Transverse colon (tissue), 4 donors: Measurements from ENCODE around the gene DNAJA3. TPM values are rescaled to one million over a fixed set of nuclear protein-coding genes. Genes with fewer than 3 reads are reported as not detected.

Experiments used
- DNase-seq: peaks from one replicate; pipeline ENCODE4 v3.0.0-alpha.2; 2019
- H3K27ac ChIP-seq, 4 donors: fragments of 200-600 bp; sonication (generic); 2 replicates each; pipeline ENCODE4 v1.5.1; 2016 to 2018; ENCODE audit warnings: inconsistent platforms in 4 of 4
- H3K27me3 ChIP-seq: fragments of 200-600 bp; sonication (generic); 2 replicates; pipeline ENCODE4 v1.5.1; 2017; ENCODE audit warnings: inconsistent platforms
- H3K36me3 ChIP-seq, 4 donors: fragments of 200-600 bp; sonication (generic); 2 replicates each; pipeline ENCODE4 v1.5.1; 2017 to 2019; ENCODE audit warnings: inconsistent platforms in 4 of 4
- H3K4me1 ChIP-seq, 4 donors: fragments of 200-600 bp; sonication (generic); 2 replicates each; pipeline ENCODE4 v1.5.1; 2017 to 2020; ENCODE audit warnings: inconsistent platforms in 4 of 4
- H3K4me3 ChIP-seq, 4 donors: fragments of 200-600 bp; sonication (generic); 1 replicate in 1 of 4; 2 replicates in 3 of 4; pipeline versions ENCODE4 v1.5.1 to v1.6.1; 2017 to 2019; ENCODE audit warnings: inconsistent platforms in 4 of 4
- H3K9me3 ChIP-seq, 2 donors: fragments of 200-600 bp; sonication (generic); 2 replicates each; pipeline ENCODE4 v1.5.1; 2017 to 2019; ENCODE audit warnings: inconsistent platforms in 2 of 2
- CTCF ChIP-seq, 5 experiments: fragments of 200-600 bp in 3 of 5; fragments of 450-650 bp in 2 of 5; sonication (generic) in 3 of 5; IDR thresholded peaks; 1 replicate in 2 of 5; 2 replicates in 3 of 5; pipeline ENCODE4 v1.5.1; 2016 to 2017; ENCODE audit warnings: antibody characterized with exemption in 5 of 5, inconsistent platforms in 3 of 5, mild to moderate bottlenecking in 2 of 5, moderate library complexity in 1 of 5
- EP300 ChIP-seq: sonication (generic); formaldehyde crosslinking; IDR thresholded peaks from one replicate; pipeline ENCODE4 v1.6.1; 2017; ENCODE audit warnings: antibody characterized with exemption, low read depth
- POLR2A ChIP-seq: fragments of 450-650 bp; IDR thresholded peaks from one replicate; pipeline ENCODE4 v1.6.1; 2016; ENCODE audit warnings: antibody characterized with exemption, mild to moderate bottlenecking, moderate library complexity
- POLR2AphosphoS5 ChIP-seq, 3 donors: sonication (generic); formaldehyde crosslinking; IDR thresholded peaks; one replicate each; pipeline ENCODE4 v1.6.1; 2016; ENCODE audit warnings: antibody characterized with exemption in 3 of 3
- WGBS, 2 donors: methylation state at CpG; one replicate each; pipeline ENCODE4 v1.1.5; 2018; ENCODE audit warnings: low coverage in 1 of 2; 5-methylcytosine and 5-hydroxymethylcytosine counted together
- in situ Hi-C, 4 donors: fragments of 200-750 bp; cut with MboI; loops; one replicate each; pipeline versions ENCODE4 v1.15.0 to v1.15.1; 2017; ENCODE audit warnings: low sequenced_read_pairs in 3 of 4, low pct_ligation_motif_present in 1 of 4, low pct_unique_long_range_greater_than_20kb in 1 of 4
- intact Hi-C: fragments of 100-400 bp; cut with DNase I; formaldehyde crosslinking; loops from one replicate; pipeline ENCODE4 v1.15.1; 2023; ENCODE audit warnings: low total_unique reads
- total RNA-seq, 4 donors: library from RNA; depleted of rRNA; stranded (reverse); fragments of >200 nt; gene quantifications; one replicate each; pipeline ENCODE4 v1.1.0, GENCODE V29; 2016

Gene DNAJA3
- total RNA-seq, 4 donors from 2014 or later = 49.0 to 126 (median 75.5) TPM

GRCh38 chr16:4416200-4417032, 9.3 kb upstream of the DNAJA3 start, which contains the start of gene CORO7:
TSS of gene CORO7 (minus strand) at chr16:4416596. CDS start at chr16:4416518, 78 bp downstream.
- Histone ChIP-seq H3K27me3 (no peaks in the 10 kb centered on the region), H3K27ac (peak within 1 kb of the TSS; percentile 92 to 99 (median 96)), H3K4me1 (peaks cover 17 to 49% (median 29%) of the 10 kb centered on the region in 4 donors), H3K36me3 (no peaks in the 10 kb centered on the region), H3K9me3 (no peaks in the 10 kb centered on the region), H3K4me3 (peak within 1 kb of the TSS; percentile 79 to 98 (median 93))
- DNase-seq = peak; percentile 98
- in situ Hi-C loops (loop anchor here in 1 of 4 donors (10.0 kb wide), 1 partner anchor 62 kb away; the partner anchor contains the start of gene PAM16), intact Hi-C loops (no loop called here)
- TF ChIP-seq POLR2AphosphoS5 (IDR thresholded peaks at IDR 0.05) (peak; percentile 81 to 91 (median 90)), CTCF (IDR thresholded peaks at IDR 0.05) (peak in 1 of 5 experiments; percentile 45), EP300 (no peak), POLR2A (peak; percentile 82)
- 0% methylated on average over 48 of the region's 92 CpGs; no CpG with 5 or more reads in 1 of the 2 donors for WGBS, 2 donors

- Histone ChIP-seq H3K9me3 (no peaks in the 10 kb centered on the region), H3K27ac (peak overlapping the region in 3 of 4 donors; percentile 14 to 46 (median 34)), H3K4me3 (no peak overlapping the region), H3K27me3 (no peaks in the 10 kb centered on the region), H3K4me1 (peaks cover 16 to 38% (median 27%) of the 10 kb centered on the region in 4 donors), H3K36me3 (no peaks in the 10 kb centered on the region)
- in situ Hi-C loops = loop anchor here in 1 of 4 donors (10.0 kb wide), 1 partner anchor 65 kb away; the partner anchor contains the start of gene PAM16
- no peak for DNase-seq
- TF ChIP-seq POLR2AphosphoS5 (IDR thresholded peaks at IDR 0.05) (no peak), POLR2A (no peak), EP300 (no peak), CTCF (IDR thresholded peaks at IDR 0.05) (no peak)
- WGBS, 2 donors = 57 to 73% methylated on average over 3 to 7 of the region's 7 CpGs
- intact Hi-C loops = no loop called here
Measured at GRCh38 chr16:4419402-4419959, 6.2 kb upstream of the DNAJA3 start.

GRCh38 chr16:4420505-4421105, 5.1 kb upstream of the DNAJA3 start:
- intact Hi-C loops (no loop called here), in situ Hi-C loops (no loop called here)
- no peak for TF ChIP-seq CTCF (IDR thresholded peaks at IDR 0.05)
- TF ChIP-seq POLR2A = no peak
- no peak for TF ChIP-seq EP300
- no peak for TF ChIP-seq POLR2AphosphoS5 (IDR thresholded peaks at IDR 0.05)
- peak overlapping the region; percentile 14 to 54 (median 40) for H3K27ac ChIP-seq
- no peak for DNase-seq
- 32 to 64% methylated on average over 4 to 8 of the region's 8 CpGs for WGBS, 2 donors
- no peaks in the 10 kb centered on the region for H3K36me3 ChIP-seq
- H3K4me1 ChIP-seq = peaks cover 6 to 31% (median 23%) of the 10 kb centered on the region in 4 donors
- H3K9me3 ChIP-seq = no peaks in the 10 kb centered on the region
- no peak overlapping the region for H3K4me3 ChIP-seq
- no peaks in the 10 kb centered on the region for H3K27me3 ChIP-seq
